B cell (primary cell): Measurements from ENCODE around the gene CACNA2D3. TPM values are rescaled to one million over a fixed set of nuclear protein-coding genes. Genes with fewer than 3 reads are reported as not detected.

Experiments
- ATAC-seq: fragments of 200-7000 bp; cut with Tn5 transposase; one replicate; pipeline ENCODE4 v1.10.0; 2021; ENCODE audit warnings: low read depth, mild to moderate bottlenecking, moderate number of reproducible peaks, moderate library complexity
- CTCF ChIA-PET: fragments of 350-600 bp; sonication (Branson Sonifier 250); formaldehyde crosslinking; loops from one replicate; lab custom pipeline; 2021; ENCODE audit warnings: antibody characterized with exemption, inconsistent platforms; lab: Charles Lee
- POLR2A ChIA-PET: fragments of 350-600 bp; sonication (Branson Sonifier 250); formaldehyde crosslinking; loops from one replicate; lab custom pipeline; 2021; ENCODE audit warnings: antibody characterized with exemption; lab: Charles Lee
- DNase-seq: peaks from one replicate; pipeline ENCODE4 v3.0.0; 2013
- H2AFZ ChIP-seq: 2 replicates; pipeline ENCODE4 v1.6.1; 2012; ENCODE audit warnings: mild to moderate bottlenecking, low read depth, low read length; ENCODE audit not compliant: insufficient read depth, poor library complexity, severe bottlenecking
- H3K27ac ChIP-seq, 2 donors: 1 replicate in 1 of 2; 2 replicates in 1 of 2; pipeline ENCODE4 v1.5.1; 2012 to 2013; ENCODE audit warnings: low read length in 2 of 2, mild to moderate bottlenecking in 2 of 2, moderate library complexity in 1 of 2
- H3K27me3 ChIP-seq, 4 experiments: fragments of 200-600 bp in 1 of 4; sonication (generic) in 1 of 4; replicated peaks in 1 of 4; 1 replicate in 2 of 4; 2 replicates in 2 of 4; pipeline versions ENCODE4 v1.6.1 to v1.7.0; 2013 to 2016; ENCODE audit warnings: low read length in 3 of 4, mild to moderate bottlenecking in 2 of 4, mixed read lengths in 1 of 4, moderate library complexity in 1 of 4; ENCODE audit not compliant: insufficient read depth in 4 of 4, control insufficient read depth in 3 of 4; ENCODE audit errors: control extremely low read depth in 1 of 4
- H3K36me3 ChIP-seq, 2 experiments: replicated peaks in 1 of 2; 1 replicate in 1 of 2; 2 replicates in 1 of 2; pipeline versions ENCODE4 v1.6.1 to v1.7.1; 2013; ENCODE audit warnings: low read length in 1 of 2; ENCODE audit not compliant: insufficient read depth in 2 of 2, control insufficient read depth in 1 of 2; ENCODE audit errors: control extremely low read depth in 1 of 2, extremely low read depth in 1 of 2
- H3K4me1 ChIP-seq, 2 donors: fragments of 200-600 bp in 1 of 2; sonication (generic) in 1 of 2; 1 replicate in 1 of 2; 2 replicates in 1 of 2; pipeline versions ENCODE4 v1.5.1 to v1.6.1; 2013 to 2017; ENCODE audit warnings: low read length in 2 of 2; ENCODE audit not compliant: control insufficient read depth in 2 of 2, insufficient read depth in 2 of 2
- H3K4me2 ChIP-seq: replicated peaks from 2 replicates; pipeline ENCODE3; 2012; ENCODE audit warnings: mild to moderate bottlenecking, low read depth, low read length; ENCODE audit not compliant: poor library complexity, severe bottlenecking
- H3K4me3 ChIP-seq, 5 experiments: fragments of 200-600 bp in 1 of 5; sonication (generic) in 1 of 5; 1 replicate in 3 of 5; 2 replicates in 2 of 5; pipeline versions ENCODE4 v1.5.1 to v1.7.0; 2011 to 2016; ENCODE audit warnings: low read length in 4 of 5, mild to moderate bottlenecking in 4 of 5, low read depth in 2 of 5, control low read depth in 1 of 5, moderate library complexity in 1 of 5; ENCODE audit not compliant: insufficient read depth in 1 of 5; ENCODE audit errors: control extremely low read depth in 1 of 5, extremely low read depth in 1 of 5
- H3K79me2 ChIP-seq: fragments of 200-600 bp; sonication (generic); one replicate; pipeline ENCODE4 v1.6.0; 2016; ENCODE audit warnings: low read length; ENCODE audit not compliant: control insufficient read depth, insufficient read depth
- H3K9ac ChIP-seq: fragments of 200-600 bp; sonication (generic); 2 replicates; pipeline ENCODE4 v1.6.1; 2017; ENCODE audit warnings: mild to moderate bottlenecking, low read length, moderate library complexity
- H3K9me3 ChIP-seq, 3 donors: one replicate each; pipeline versions ENCODE4 v1.6.1 to v1.7.1; 2013; ENCODE audit warnings: low read length in 2 of 3; ENCODE audit not compliant: control insufficient read depth in 2 of 3, insufficient read depth in 1 of 3; ENCODE audit errors: control extremely low read depth in 1 of 3
- H4K20me1 ChIP-seq: 2 replicates; pipeline ENCODE4 v1.6.0; 2012; ENCODE audit warnings: mild to moderate bottlenecking, low read length; ENCODE audit not compliant: insufficient read depth, control insufficient read depth, poor library complexity, severe bottlenecking
- H3K27ac Mint-ChIP-seq: one replicate; pipeline ENCODE4 v1.8.0; 2021; ENCODE audit warnings: mixed read lengths
- H3K27me3 Mint-ChIP-seq: one replicate; pipeline ENCODE4 v1.8.0; 2021; ENCODE audit warnings: mixed read lengths
- H3K4me1 Mint-ChIP-seq: one replicate; pipeline ENCODE4 v1.8.0; 2021; ENCODE audit warnings: mixed read lengths
- H3K4me3 Mint-ChIP-seq: one replicate; pipeline ENCODE4 v1.8.0; 2021; ENCODE audit warnings: mixed read lengths
- H3K9me3 Mint-ChIP-seq: one replicate; pipeline ENCODE4 v1.8.0; 2022; ENCODE audit warnings: mixed read lengths; ENCODE audit not compliant: insufficient read depth
- EZH2 ChIP-seq: IDR thresholded peaks from 2 replicates; pipeline ENCODE4 v1.6.1; 2012; ENCODE audit warnings: borderline replicate concordance, low read depth, mild to moderate bottlenecking, moderate library complexity, low read length; ENCODE audit not compliant: insufficient read depth, poor library complexity, severe bottlenecking
- WGBS: methylation state at CpG from one replicate; pipeline ENCODE4 v1.1.5; 2013; ENCODE audit warnings: missing lambda C conversion rate; ENCODE audit not compliant: insufficient coverage; 5-methylcytosine and 5-hydroxymethylcytosine counted together
- intact Hi-C: fragments of 100-400 bp; cut with micrococcal nuclease; formaldehyde crosslinking; loops from one replicate; pipeline ENCODE4 v1.10.0; 2022
- polyA plus RNA-seq: library from polyadenylated mRNA; depleted of rRNA; stranded (reverse); fragments of >200 nt; gene quantifications from 2 replicates; pipeline ENCODE4 v1.2.3, GENCODE V29; 2012
- total RNA-seq, 2 donors: library from RNA; stranded (reverse); fragments of 120-200 nt in 1 of 2; gene quantifications; 1 replicate in 1 of 2; 2 replicates in 1 of 2; pipeline versions ENCODE4 v1.2.3 to v1.2.4, GENCODE V29; 2013 to 2022
- TF ChIP-seq, protein P1 (sequence below): fragments of 200-600 bp; IDR thresholded peaks from one replicate; pipeline ENCODE4 v1.8.0; 2022; ENCODE audit warnings: antibody characterized with exemption, mild to moderate bottlenecking

The CACNA2D3 gene
- total and polyA plus RNA-seq, 2 donors (not counting 1 experiment from before 2014, with no cell fraction given) = not detected

GRCh38 chr3:54515441-54516213 is 393.3 kb downstream of the CACNA2D3 start:
- H3K4me3 Mint-ChIP-seq = no peak overlapping the region
- ChIA-PET CTCF (interaction anchor here (0.7 kb wide), 1 partner anchor 15 kb away, joined by 3 read pairs; no protein-coding TSS in a partner anchor), POLR2A (no interaction called here)

DNA sequence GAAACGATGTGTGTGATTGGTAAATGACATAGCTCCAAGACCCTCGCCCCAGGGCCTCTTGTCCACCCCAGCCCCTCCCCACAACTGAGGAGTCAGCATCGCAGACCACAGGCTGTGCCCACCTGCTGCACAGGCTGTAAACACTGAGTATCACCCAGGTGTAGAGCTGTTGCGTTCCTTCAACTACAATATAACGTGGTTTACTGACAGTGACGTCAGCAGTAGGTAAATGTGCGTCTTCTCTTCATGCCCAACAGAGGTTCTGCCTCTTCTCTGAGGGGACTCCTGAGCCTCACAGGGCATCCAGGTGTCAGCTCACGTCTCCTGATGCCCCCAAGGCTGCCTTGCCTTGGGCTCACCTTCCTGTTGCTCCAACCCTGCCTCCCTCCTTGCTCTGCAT is 395.1 kb downstream of the CACNA2D3 start:
- POLR2A ChIA-PET = no interaction called here
- Histone ChIP-seq H2AFZ (no peak overlapping the region), H3K27ac (no peak overlapping the region), H3K4me1 (no peaks in the 10 kb centered on the region), H3K9ac (no peak overlapping the region), H3K36me3 (no peaks in the 10 kb centered on the region), H3K4me2 (no peak overlapping the region), H3K9me3 (peaks cover 0 to 15% (median 0%) of the 10 kb centered on the region in 3 donors), H3K79me2 (no peaks in the 10 kb centered on the region), H4K20me1 (no peaks in the 10 kb centered on the region), H3K4me3 (no peak overlapping the region), H3K27me3 (no peaks in the 10 kb centered on the region)
- 63% methylated on average over 6 of the region's 8 CpGs for WGBS
- no peak for DNase-seq
- TF ChIP-seq, protein P1, sequence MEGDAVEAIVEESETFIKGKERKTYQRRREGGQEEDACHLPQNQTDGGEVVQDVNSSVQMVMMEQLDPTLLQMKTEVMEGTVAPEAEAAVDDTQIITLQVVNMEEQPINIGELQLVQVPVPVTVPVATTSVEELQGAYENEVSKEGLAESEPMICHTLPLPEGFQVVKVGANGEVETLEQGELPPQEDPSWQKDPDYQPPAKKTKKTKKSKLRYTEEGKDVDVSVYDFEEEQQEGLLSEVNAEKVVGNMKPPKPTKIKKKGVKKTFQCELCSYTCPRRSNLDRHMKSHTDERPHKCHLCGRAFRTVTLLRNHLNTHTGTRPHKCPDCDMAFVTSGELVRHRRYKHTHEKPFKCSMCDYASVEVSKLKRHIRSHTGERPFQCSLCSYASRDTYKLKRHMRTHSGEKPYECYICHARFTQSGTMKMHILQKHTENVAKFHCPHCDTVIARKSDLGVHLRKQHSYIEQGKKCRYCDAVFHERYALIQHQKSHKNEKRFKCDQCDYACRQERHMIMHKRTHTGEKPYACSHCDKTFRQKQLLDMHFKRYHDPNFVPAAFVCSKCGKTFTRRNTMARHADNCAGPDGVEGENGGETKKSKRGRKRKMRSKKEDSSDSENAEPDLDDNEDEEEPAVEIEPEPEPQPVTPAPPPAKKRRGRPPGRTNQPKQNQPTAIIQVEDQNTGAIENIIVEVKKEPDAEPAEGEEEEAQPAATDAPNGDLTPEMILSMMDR = no peak
- no peak for TF ChIP-seq EZH2
- Mint-ChIP-seq H3K27ac (no peak overlapping the region), H3K27me3 (no peaks in the 10 kb centered on the region), H3K9me3 (no peaks in the 10 kb centered on the region), H3K4me1 (no peaks in the 10 kb centered on the region), H3K4me3 (no peak overlapping the region)
- intact Hi-C loops = no loop called here
- CTCF ChIA-PET = no interaction called here
- no peak for ATAC-seq

More at GRCh38 chr3:54515441-54516213, 393.3 kb downstream of the CACNA2D3 start:
- TF ChIP-seq, protein P1 = no peak
- no peak for TF ChIP-seq EZH2
- no peaks in the 10 kb centered on the region for H3K27me3 ChIP-seq
- Mint-ChIP-seq H3K4me1 (no peaks in the 10 kb centered on the region), H3K27ac (no peak overlapping the region), H3K27me3 (no peaks in the 10 kb centered on the region), H3K9me3 (peaks cover 2% of the 10 kb centered on the region)
- H4K20me1 ChIP-seq = no peaks in the 10 kb centered on the region
- no peaks in the 10 kb centered on the region for H3K36me3 ChIP-seq
- WGBS = 73% methylated on average over 4 of the region's 4 CpGs
- H3K4me2 ChIP-seq = no peak overlapping the region
- H3K4me1 ChIP-seq = no peaks in the 10 kb centered on the region
- H3K79me2 ChIP-seq = no peaks in the 10 kb centered on the region
- H3K27ac ChIP-seq = no peak overlapping the region
- H3K9me3 ChIP-seq = peaks cover 0 to 18% (median 0%) of the 10 kb centered on the region in 3 donors
- no peak overlapping the region for H2AFZ ChIP-seq
- H3K9ac ChIP-seq = no peak overlapping the region
- DNase-seq (no peak), ATAC-seq (no peak)
- no peak overlapping the region for H3K4me3 ChIP-seq
- intact Hi-C loops = no loop called here
